CD4-positive, alpha-beta T cell treated with Interferon gamma for 1 hour (primary cell): Measurements from ENCODE around the gene COX7C.

Experiments used
- DNase-seq: peaks from one replicate; pipeline ENCODE4 v3.0.0-alpha.2; 2020

Gene COX7C

DNA sequence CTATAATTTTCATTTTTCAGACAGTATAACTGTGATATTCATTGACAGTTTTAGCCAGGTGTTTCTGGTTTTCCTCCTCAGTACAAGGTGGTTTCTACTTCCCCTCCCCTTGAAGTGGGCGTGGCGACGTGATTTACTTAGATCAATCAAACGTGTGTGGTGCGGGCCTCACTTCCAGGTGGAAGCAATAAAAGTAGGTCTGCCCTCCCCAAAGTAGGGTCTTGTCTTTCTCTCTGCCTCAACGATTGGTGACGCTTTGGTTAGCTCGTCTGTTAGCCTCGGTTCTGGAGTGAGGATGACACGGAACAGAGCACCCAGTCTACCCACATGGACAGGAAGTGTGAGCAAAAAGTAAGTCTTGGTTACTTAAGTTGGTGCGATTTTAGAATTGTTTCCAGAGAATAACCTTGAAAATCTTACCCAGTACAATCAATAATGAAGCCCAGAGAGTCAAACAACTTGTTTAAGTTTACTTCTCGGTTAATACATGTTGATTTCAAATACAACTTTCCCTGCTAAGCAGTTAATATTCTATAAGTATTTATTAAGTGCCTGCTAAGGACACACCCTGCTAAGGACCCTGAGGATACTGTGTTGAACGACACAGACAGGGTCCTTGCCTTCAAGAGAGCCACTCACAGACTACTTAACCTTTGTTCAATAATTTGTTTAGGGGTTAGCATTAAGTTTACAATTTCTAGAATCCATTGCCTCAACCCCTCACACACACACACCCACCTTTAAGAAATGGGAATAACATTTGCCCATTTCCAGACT, 48.4 kb downstream of the COX7C start:
- peak; percentile 29 for DNase-seq

DNA sequence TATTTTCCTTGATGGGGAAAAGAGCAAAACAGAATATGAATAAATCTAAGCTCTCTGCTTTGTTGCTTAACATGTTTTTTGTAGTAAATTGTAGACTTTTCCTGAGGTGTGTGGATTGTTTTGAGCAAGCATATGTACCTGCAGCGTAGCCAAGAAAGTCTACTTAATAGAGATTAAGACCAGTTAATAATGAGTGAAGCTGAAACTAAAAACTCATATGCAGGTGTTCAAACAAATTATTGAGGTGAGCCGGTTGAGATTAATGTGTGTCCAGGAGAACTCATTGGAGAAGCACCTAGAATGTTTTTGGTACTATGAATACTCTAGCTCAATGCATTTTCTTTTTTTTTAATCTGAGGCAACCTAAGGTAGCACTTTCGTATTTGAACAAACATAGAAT, 49.2 kb downstream of the COX7C start:
- no peak for DNase-seq
